Upper lobe of left lung (tissue), 6 donors: ENCODE data around the gene SUMF1. TPM values are rescaled to one million over a fixed set of nuclear protein-coding genes. Genes with fewer than 3 reads are reported as not detected.

Source experiments
- ATAC-seq, 2 donors: fragments of 200-7000 bp; cut with Tn5 transposase; one replicate each; pipeline ENCODE4 v1.9.1; 2022; ENCODE audit warnings: mild to moderate bottlenecking in 2 of 2, moderate library complexity in 2 of 2; ENCODE audit not compliant: low FRiP score in 2 of 2
- DNase-seq, 2 donors: peaks; one replicate each; pipeline ENCODE4 v3.0.0-alpha.2; 2019 to 2020
- H3K27ac ChIP-seq, 4 donors: fragments of 200-600 bp; sonication (generic); one replicate each; pipeline ENCODE4 v1.5.1; 2016 to 2019
- H3K27me3 ChIP-seq, 4 donors: fragments of 200-600 bp; sonication (generic); one replicate each; pipeline ENCODE4 v1.5.1; 2017 to 2019
- H3K36me3 ChIP-seq, 4 donors: fragments of 200-600 bp; sonication (generic); one replicate each; pipeline ENCODE4 v1.5.1; 2016 to 2019
- H3K4me1 ChIP-seq, 4 donors: fragments of 200-600 bp; sonication (generic); one replicate each; pipeline ENCODE4 v1.5.1; 2018 to 2019
- H3K4me3 ChIP-seq, 4 donors: fragments of 200-600 bp; sonication (generic); one replicate each; pipeline ENCODE4 v1.5.1; 2017 to 2019; ENCODE audit warnings: mild to moderate bottlenecking in 2 of 4, moderate library complexity in 1 of 4
- H3K9me3 ChIP-seq, 4 donors: fragments of 200-600 bp; sonication (generic); one replicate each; pipeline ENCODE4 v1.5.1; 2018 to 2019
- EP300 ChIP-seq, 4 donors: sonication (generic); formaldehyde crosslinking; IDR thresholded peaks; one replicate each; pipeline ENCODE4 v1.5.1; 2017; ENCODE audit warnings: antibody characterized with exemption in 4 of 4, control low read depth in 2 of 4
- POLR2A ChIP-seq, 4 donors: fragments of 450-650 bp; IDR thresholded peaks; one replicate each; pipeline ENCODE4 v1.5.1; 2016 to 2017; ENCODE audit warnings: antibody characterized with exemption in 4 of 4, mild to moderate bottlenecking in 2 of 4
- POLR2AphosphoS5 ChIP-seq, 2 donors: sonication (generic); formaldehyde crosslinking; IDR thresholded peaks; one replicate each; pipeline ENCODE4 v1.5.1; 2017; ENCODE audit warnings: antibody characterized with exemption in 2 of 2
- WGBS, 2 donors: methylation state at CpG; one replicate each; pipeline ENCODE4 v1.1.5; 2017 to 2018; 5-methylcytosine and 5-hydroxymethylcytosine counted together
- total RNA-seq, 6 donors: library from RNA; depleted of rRNA in 4 of 6; stranded (reverse); fragments of >200 nt in 4 of 6; gene quantifications; one replicate each; pipeline versions ENCODE4 v1.1.0 to v1.2.1, GENCODE V29; 2016 to 2021
- TF ChIP-seq, protein P1 (sequence below), 6 experiments: fragments of 450-650 bp in 4 of 6; fragments of 200-600 bp in 2 of 6; sonication (generic) in 2 of 6; IDR thresholded peaks; one replicate each; pipeline ENCODE4 v1.5.1; 2016 to 2019; ENCODE audit warnings: antibody characterized with exemption in 6 of 6
- donor health status: DM: no; HTN: no; CAD: no; lungs with moderate emphysema.
- donor health status: DM: no; HTN: yes; CAD: no; lungs with severe emphysema.

SUMF1 gene
- total RNA-seq, 6 donors from 2014 or later = 34.5 to 63.0 (median 54.0) TPM

DNA sequence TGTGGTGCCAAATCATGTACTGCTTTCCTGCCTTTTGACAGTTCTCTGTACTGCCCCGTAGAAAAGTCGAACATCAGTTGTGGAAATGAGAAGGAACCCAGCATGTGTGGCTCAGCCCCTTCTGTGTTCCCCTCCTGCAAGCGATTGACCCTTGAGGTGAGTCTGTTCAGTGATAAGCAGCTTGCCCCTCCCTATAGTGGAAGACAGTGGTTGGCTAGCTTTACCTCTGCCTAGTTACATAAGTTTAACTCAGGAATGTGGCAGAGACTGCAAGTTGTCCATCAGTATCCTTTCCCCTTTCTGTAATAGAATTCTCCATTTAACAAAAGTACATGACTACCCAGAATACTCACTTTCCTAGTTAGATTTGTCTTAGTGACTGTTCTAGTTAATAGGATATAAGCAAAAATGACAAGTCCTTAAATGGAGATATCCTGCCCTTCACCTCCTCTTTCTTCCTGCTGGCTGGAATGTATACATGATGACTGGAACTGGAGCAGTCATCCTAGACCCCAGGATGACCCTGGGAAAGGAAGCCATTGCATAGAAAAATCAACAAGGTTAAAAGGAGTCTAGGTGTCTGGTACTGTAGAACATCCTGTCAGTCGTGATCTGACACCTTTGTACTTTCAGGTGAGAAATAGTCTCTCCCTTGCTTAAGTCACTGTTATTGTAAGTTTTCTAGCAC is 153.3 kb downstream of the SUMF1 start:
- Histone ChIP-seq H3K36me3 (peaks cover 0 to 25% (median 8%) of the 10 kb centered on the region in 4 donors), H3K27ac (no peak overlapping the region), H3K4me3 (no peak overlapping the region), H3K9me3 (no peaks in the 10 kb centered on the region), H3K27me3 (no peaks in the 10 kb centered on the region), H3K4me1 (peaks cover 2 to 17% (median 9%) of the 10 kb centered on the region in 4 donors)
- 82 to 87% methylated on average over 3 to 4 of the region's 4 CpGs for WGBS, 2 donors
- no peak for DNase-seq
- no peak for ATAC-seq
- no peak for TF ChIP-seq EP300 (IDR thresholded peaks at IDR 0.05)
- TF ChIP-seq, protein P1, sequence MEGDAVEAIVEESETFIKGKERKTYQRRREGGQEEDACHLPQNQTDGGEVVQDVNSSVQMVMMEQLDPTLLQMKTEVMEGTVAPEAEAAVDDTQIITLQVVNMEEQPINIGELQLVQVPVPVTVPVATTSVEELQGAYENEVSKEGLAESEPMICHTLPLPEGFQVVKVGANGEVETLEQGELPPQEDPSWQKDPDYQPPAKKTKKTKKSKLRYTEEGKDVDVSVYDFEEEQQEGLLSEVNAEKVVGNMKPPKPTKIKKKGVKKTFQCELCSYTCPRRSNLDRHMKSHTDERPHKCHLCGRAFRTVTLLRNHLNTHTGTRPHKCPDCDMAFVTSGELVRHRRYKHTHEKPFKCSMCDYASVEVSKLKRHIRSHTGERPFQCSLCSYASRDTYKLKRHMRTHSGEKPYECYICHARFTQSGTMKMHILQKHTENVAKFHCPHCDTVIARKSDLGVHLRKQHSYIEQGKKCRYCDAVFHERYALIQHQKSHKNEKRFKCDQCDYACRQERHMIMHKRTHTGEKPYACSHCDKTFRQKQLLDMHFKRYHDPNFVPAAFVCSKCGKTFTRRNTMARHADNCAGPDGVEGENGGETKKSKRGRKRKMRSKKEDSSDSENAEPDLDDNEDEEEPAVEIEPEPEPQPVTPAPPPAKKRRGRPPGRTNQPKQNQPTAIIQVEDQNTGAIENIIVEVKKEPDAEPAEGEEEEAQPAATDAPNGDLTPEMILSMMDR (IDR thresholded peaks at IDR 0.05) = no peak
- no peak for TF ChIP-seq POLR2A (IDR thresholded peaks at IDR 0.05)
- no peak for TF ChIP-seq POLR2AphosphoS5 (IDR thresholded peaks at IDR 0.05)

DNA sequence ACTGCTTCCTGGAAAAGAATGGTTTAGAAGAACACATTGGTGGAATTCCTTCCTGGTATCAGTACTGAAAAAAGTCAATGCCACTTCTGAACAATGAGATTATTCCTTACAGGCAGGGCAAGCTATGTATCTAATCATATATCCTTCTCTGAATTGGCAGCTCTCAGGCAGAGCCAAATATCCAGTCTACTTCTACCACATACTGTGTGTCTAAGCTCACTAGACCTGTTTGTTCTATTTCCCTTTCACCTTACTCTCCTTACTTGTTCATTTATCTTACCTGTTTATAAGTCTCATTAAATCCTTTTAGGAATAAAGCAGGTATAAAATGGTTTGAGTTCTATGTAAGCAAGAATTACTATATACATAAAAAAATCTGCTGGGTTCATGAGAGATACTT is 155.6 kb downstream of the SUMF1 start:
- H3K36me3 ChIP-seq = peaks cover 0 to 16% (median 3%) of the 10 kb centered on the region in 4 donors
- TF ChIP-seq, protein P1 (IDR thresholded peaks at IDR 0.05) = no peak
- TF ChIP-seq EP300 (IDR thresholded peaks at IDR 0.05) (no peak), POLR2A (IDR thresholded peaks at IDR 0.05) (no peak)
- no peaks in the 10 kb centered on the region for H3K9me3 ChIP-seq
- ATAC-seq (no peak), DNase-seq (no peak)
- H3K4me1 ChIP-seq = peaks cover 2 to 26% (median 10%) of the 10 kb centered on the region in 4 donors
- H3K27ac ChIP-seq = no peak overlapping the region
- H3K27me3 ChIP-seq = no peaks in the 10 kb centered on the region
- no peak overlapping the region for H3K4me3 ChIP-seq

Other genes starting within 250 kb of the SUMF1 start
- gene SETMAR, start 163.9 kb downstream of the SUMF1 start, total RNA-seq = 10 to 100 TPM in 5 of 6 donors, 1 to 10 TPM in 1; 9.7 to 57.6 (median 11.4) TPM
- gene ITPR1, start 26.1 kb upstream of the SUMF1 start, total RNA-seq = 100 to 1,000 TPM in 1 of 6 donors, 10 to 100 TPM in 5; 55.5 to 136 (median 66.2) TPM